ENCODE data around the gene DNAI1.

The DNAI1 gene

GRCh38 chr9:34426347-34427074 is 32.1 kb upstream of the DNAI1 start:
- no peak overlapping the region for H3K27ac ChIP-seq
- no peak for TF ChIP-seq CTCF (conservative IDR thresholded peaks at IDR 0.05)

- peak overlapping the region; percentile 28; the same call in 1 of the 2 replicates for H3K27ac ChIP-seq
- no peak for TF ChIP-seq ZFX (IDR thresholded peaks at IDR 0.05)
- no peak for TF ChIP-seq CTCF (conservative IDR thresholded peaks at IDR 0.05)
These were observed 30.2 kb upstream of the DNAI1 start for GRCh38 chr9:34428325-34428958.

- no peak overlapping the region for H3K27ac ChIP-seq
- no peak for TF ChIP-seq CTCF (conservative IDR thresholded peaks at IDR 0.05)
- no peak for TF ChIP-seq ZFX (IDR thresholded peaks at IDR 0.05)
These were observed 27.7 kb upstream of the DNAI1 start for GRCh38 chr9:34430843-34431437.

GRCh38 chr9:34431667-34432066 is 26.9 kb upstream of the DNAI1 start:
- TF ChIP-seq ZFX (IDR thresholded peaks at IDR 0.05), result no peak
- no peak for TF ChIP-seq CTCF (conservative IDR thresholded peaks at IDR 0.05)
- H3K27ac ChIP-seq, result no peak overlapping the region

GRCh38 chr9:34437006-34437925 is 21.3 kb upstream of the DNAI1 start:
- TF ChIP-seq ZFX (IDR thresholded peaks at IDR 0.05) (no peak), CTCF (conservative IDR thresholded peaks at IDR 0.05) (peak; percentile 84)
- peak overlapping the region; percentile 69 for H3K27ac ChIP-seq

GRCh38 chr9:34437926-34438307 is 20.7 kb upstream of the DNAI1 start:
- peak overlapping the region; percentile 69 for H3K27ac ChIP-seq

- peak overlapping the region; percentile 69; the same call in 1 of the 2 replicates for H3K27ac ChIP-seq
These were observed 20.1 kb upstream of the DNAI1 start for GRCh38 chr9:34438465-34438864.

- no peak overlapping the region for H3K27ac ChIP-seq
- TF ChIP-seq CTCF (conservative IDR thresholded peaks at IDR 0.05) (no peak), ZFX (IDR thresholded peaks at IDR 0.05) (no peak)
These were observed 18.6 kb upstream of the DNAI1 start for GRCh38 chr9:34440017-34440416.

Measured in C4-2B (cell line).